ENCODE measurements around the gene EPN3.

Gene EPN3

GRCh38 chr17:50570528-50570927, 38.0 kb downstream of the EPN3 start:
- no peak for DNase-seq

GRCh38 chr17:50571681-50572080, 39.1 kb downstream of the EPN3 start:
- no peak for DNase-seq

GRCh38 chr17:50572541-50572940, 40.0 kb downstream of the EPN3 start:
- DNase-seq: no peak

- DNase-seq: no peak
Observed at GRCh38 chr17:50573866-50574611, 41.5 kb downstream of the EPN3 start.

- no peak for DNase-seq
Observed at GRCh38 chr17:50575581-50576210, 43.2 kb downstream of the EPN3 start.

GRCh38 chr17:50576864-50577263, 44.3 kb downstream of the EPN3 start:
- DNase-seq: no peak

- no peak for DNase-seq
Observed at GRCh38 chr17:50577451-50577954, 45.0 kb downstream of the EPN3 start.

- DNase-seq: no peak
Observed at GRCh38 chr17:50578173-50578572, 45.6 kb downstream of the EPN3 start.

GRCh38 chr17:50579399-50579798, 46.9 kb downstream of the EPN3 start:
- DNase-seq: no peak

GRCh38 chr17:50580646-50581045, 48.1 kb downstream of the EPN3 start:
- DNase-seq: no peak

- no peak for DNase-seq
Observed at GRCh38 chr17:50581316-50581715, 48.8 kb downstream of the EPN3 start.

- no peak for DNase-seq
Observed at GRCh38 chr17:50582741-50583140, 50.2 kb downstream of the EPN3 start.

- DNase-seq: no peak
Observed at GRCh38 chr17:50583641-50584040, 51.1 kb downstream of the EPN3 start.

- DNase-seq: no peak
Observed at GRCh38 chr17:50584116-50584515, 51.6 kb downstream of the EPN3 start.

GRCh38 chr17:50584749-50585148, 52.2 kb downstream of the EPN3 start:
- no peak for DNase-seq

- DNase-seq: no peak
Observed at GRCh38 chr17:50585346-50585745, 52.8 kb downstream of the EPN3 start.

GRCh38 chr17:50585891-50586290, 53.4 kb downstream of the EPN3 start:
- DNase-seq: no peak

- DNase-seq: no peak
Observed at GRCh38 chr17:50586421-50587247, 54.1 kb downstream of the EPN3 start.

GRCh38 chr17:50587571-50587970, 55.0 kb downstream of the EPN3 start:
- DNase-seq: no peak

- no peak for DNase-seq
Observed at GRCh38 chr17:50588391-50589049, 56.0 kb downstream of the EPN3 start.

- DNase-seq: no peak
Observed at GRCh38 chr17:50589095-50589705, 56.7 kb downstream of the EPN3 start.

GRCh38 chr17:50590946-50591737, 58.6 kb downstream of the EPN3 start:
- DNase-seq: no peak
